ENCODE results near the gene TRIM73.
A peak's percentile ranks its signal among the peaks of the same experiment; 100 is the strongest.
"Not testable (repeated sequence)": the region's sequence is repeated elsewhere in the genome, so short reads cannot be mapped to it uniquely, and the experiment has no call there.

Gene TRIM73

GRCh38 chr7:75415829-75416373 is 20.5 kb downstream of the TRIM73 start:
- DNase-seq = not testable (repeated sequence)

GRCh38 chr7:75416787-75417186 is 21.4 kb downstream of the TRIM73 start:
- not testable (repeated sequence) for DNase-seq

GRCh38 chr7:75418292-75418858 is 22.9 kb downstream of the TRIM73 start:
- not testable (repeated sequence) for DNase-seq

GRCh38 chr7:75419210-75419609 is 23.8 kb downstream of the TRIM73 start:
- not testable (repeated sequence) for DNase-seq

- not testable (repeated sequence) for DNase-seq
These were observed 24.3 kb downstream of the TRIM73 start for GRCh38 chr7:75419693-75420092.

- DNase-seq = not testable (repeated sequence)
These were observed 24.7 kb downstream of the TRIM73 start for GRCh38 chr7:75420152-75420551.

- not testable (repeated sequence) for DNase-seq
These were observed 26.6 kb downstream of the TRIM73 start for GRCh38 chr7:75421798-75422710.

GRCh38 chr7:75423481-75423880 is 28.1 kb downstream of the TRIM73 start:
- DNase-seq = not testable (repeated sequence)

GRCh38 chr7:75439000-75439399 is 43.6 kb downstream of the TRIM73 start:
- DNase-seq = not testable (repeated sequence)

GRCh38 chr7:75442101-75442464 is 46.7 kb downstream of the TRIM73 start:
- DNase-seq = not testable (repeated sequence)

GRCh38 chr7:75442465-75443111 is 47.2 kb downstream of the TRIM73 start:
- peak; percentile 3 for DNase-seq

GRCh38 chr7:75449946-75450345 is 54.5 kb downstream of the TRIM73 start:
- not testable (repeated sequence) for DNase-seq

- DNase-seq = not testable (repeated sequence)
These were observed 57.1 kb downstream of the TRIM73 start for GRCh38 chr7:75452494-75452955.
